Fibroblast of lung (primary cell): ENCODE measurements around the gene FAM53C.

Source experiments
- EZH2 ChIP-seq: IDR thresholded peaks from 2 replicates; pipeline ENCODE4 v1.5.1; 2012; ENCODE audit warnings: low read length, control low read depth, mild to moderate bottlenecking; ENCODE audit errors: missing control alignments
- TF ChIP-seq, protein P1 (sequence below), 2 donors: IDR thresholded peaks in 1 of 2; conservative IDR thresholded peaks in 1 of 2; 1 replicate in 1 of 2; 2 replicates in 1 of 2; pipeline ENCODE4 v1.5.1; 2011 to 2012; ENCODE audit warnings: low read length in 2 of 2, control low read depth in 1 of 2, inconsistent platforms in 1 of 2, low read depth in 1 of 2, mild to moderate bottlenecking in 1 of 2

DNA sequence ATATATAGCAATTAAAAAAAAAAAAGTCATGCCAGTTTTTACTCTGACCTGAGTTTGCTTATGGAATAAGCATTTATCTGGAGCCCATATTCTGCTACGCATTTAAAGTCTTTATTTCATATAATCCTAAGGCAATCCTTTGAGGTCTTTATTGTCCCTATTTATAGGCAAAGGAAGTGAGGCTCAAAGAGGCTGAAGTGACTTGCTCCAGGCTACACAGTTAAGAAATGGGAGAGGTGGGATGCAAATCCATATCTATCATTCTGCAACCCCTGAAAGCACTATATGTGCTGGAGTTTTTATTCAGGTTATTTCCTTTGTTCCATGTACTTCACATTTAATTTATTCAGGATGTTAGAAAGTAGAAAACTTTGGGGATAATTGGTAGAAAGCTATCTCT is 26.5 kb downstream of the FAM53C start:
- TF ChIP-seq, protein P1, sequence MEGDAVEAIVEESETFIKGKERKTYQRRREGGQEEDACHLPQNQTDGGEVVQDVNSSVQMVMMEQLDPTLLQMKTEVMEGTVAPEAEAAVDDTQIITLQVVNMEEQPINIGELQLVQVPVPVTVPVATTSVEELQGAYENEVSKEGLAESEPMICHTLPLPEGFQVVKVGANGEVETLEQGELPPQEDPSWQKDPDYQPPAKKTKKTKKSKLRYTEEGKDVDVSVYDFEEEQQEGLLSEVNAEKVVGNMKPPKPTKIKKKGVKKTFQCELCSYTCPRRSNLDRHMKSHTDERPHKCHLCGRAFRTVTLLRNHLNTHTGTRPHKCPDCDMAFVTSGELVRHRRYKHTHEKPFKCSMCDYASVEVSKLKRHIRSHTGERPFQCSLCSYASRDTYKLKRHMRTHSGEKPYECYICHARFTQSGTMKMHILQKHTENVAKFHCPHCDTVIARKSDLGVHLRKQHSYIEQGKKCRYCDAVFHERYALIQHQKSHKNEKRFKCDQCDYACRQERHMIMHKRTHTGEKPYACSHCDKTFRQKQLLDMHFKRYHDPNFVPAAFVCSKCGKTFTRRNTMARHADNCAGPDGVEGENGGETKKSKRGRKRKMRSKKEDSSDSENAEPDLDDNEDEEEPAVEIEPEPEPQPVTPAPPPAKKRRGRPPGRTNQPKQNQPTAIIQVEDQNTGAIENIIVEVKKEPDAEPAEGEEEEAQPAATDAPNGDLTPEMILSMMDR (conservative IDR thresholded peaks at IDR 0.05 in 1 of 2, IDR thresholded peaks at IDR 0.05 in 1 of 2; ENCODE audit: low read depth in 1 of 2, low read length in 2 of 2) = no peak
- TF ChIP-seq EZH2 = no peak
